IMR-90 (cell line): Measurements from ENCODE around the gene ABCB4. TPM values are rescaled to one million over a fixed set of nuclear protein-coding genes. Genes with fewer than 3 reads are reported as not detected.
A peak's percentile ranks its signal among the peaks of the same experiment; 100 is the strongest.

ENCODE experiments used
- ATAC-seq: fragments of 200-7000 bp; cut with Tn5 transposase; 2 replicates; pipeline ENCODE4 v1.9.1; 2020; ENCODE audit warnings: low read depth, mild to moderate bottlenecking, moderate library complexity
- BruUV-seq: library from RNA; stranded (reverse); fragments of 400-500 nt; replicated peaks from 2 replicates; lab custom pipeline; 2021; lab: Mats Ljungman, UMichigan
- CTCF ChIA-PET: fragments of 300-600 bp; formaldehyde crosslinking; extraction: SDS; loops from one replicate; lab custom pipeline; 2021; ENCODE audit warnings: antibody characterized with exemption; lab: Yijun Ruan, JAX
- POLR2A ChIA-PET: fragments of 300-600 bp; sonication (Branson Sonifier 250); formaldehyde crosslinking; loops from one replicate; lab custom pipeline; 2022; ENCODE audit warnings: antibody characterized with exemption; ENCODE audit not compliant: unreplicated experiment; lab: Charles Lee
- DNase-seq: peaks from one replicate; pipeline ENCODE4 v3.0.0; 2013
- H2AFZ ChIP-seq: replicated peaks from 2 replicates; pipeline ENCODE3; 2013; ENCODE audit warnings: low read length, mild to moderate bottlenecking; ENCODE audit not compliant: poor library complexity
- H2AK5ac ChIP-seq: 2 replicates; pipeline ENCODE4 v1.6.1; 2013; ENCODE audit warnings: low read depth, low read length, inconsistent platforms
- H2AK9ac ChIP-seq: replicated peaks from 2 replicates; pipeline ENCODE3; 2013; ENCODE audit warnings: mild to moderate bottlenecking, low read depth, low read length, moderate library complexity; ENCODE audit not compliant: poor library complexity
- H2BK120ac ChIP-seq: 2 replicates; pipeline ENCODE4 v1.6.1; 2013; ENCODE audit warnings: low read depth, low read length, inconsistent platforms
- H2BK15ac ChIP-seq: 3 replicates; pipeline ENCODE4 v1.6.1; 2013; ENCODE audit warnings: low read depth, low read length, inconsistent platforms
- H2BK20ac ChIP-seq: 2 replicates; pipeline ENCODE4 v1.6.1; 2013; ENCODE audit warnings: low read depth, mild to moderate bottlenecking, inconsistent platforms, low read length, moderate library complexity
- H2BK5ac ChIP-seq: 2 replicates; pipeline ENCODE4 v1.6.1; 2013; ENCODE audit warnings: mild to moderate bottlenecking, low read depth, low read length, inconsistent platforms; ENCODE audit not compliant: poor library complexity, severe bottlenecking
- H3K14ac ChIP-seq: replicated peaks from 2 replicates; pipeline ENCODE4 v1.6.1; 2013; ENCODE audit warnings: low read depth, low read length, inconsistent platforms
- H3K18ac ChIP-seq: 2 replicates; pipeline ENCODE4 v1.6.1; 2013; ENCODE audit warnings: low read depth, low read length, control low read depth
- H3K23ac ChIP-seq: 2 replicates; pipeline ENCODE4 v1.6.1; 2013; ENCODE audit warnings: low read depth, low read length, inconsistent platforms
- H3K27ac ChIP-seq: 2 replicates; pipeline ENCODE4 v1.5.1; 2013; ENCODE audit warnings: mild to moderate bottlenecking, control low read depth, low read length; ENCODE audit not compliant: insufficient read depth
- H3K27me3 ChIP-seq: 2 replicates; pipeline ENCODE4 v1.6.1; 2013; ENCODE audit warnings: low read length; ENCODE audit not compliant: control insufficient read depth, insufficient read depth
- H3K36me3 ChIP-seq: 2 replicates; pipeline ENCODE4 v1.6.1; 2013; ENCODE audit warnings: low read length, mixed read lengths; ENCODE audit not compliant: control insufficient read depth, insufficient read depth
- H3K4ac ChIP-seq: 2 replicates; pipeline ENCODE4 v1.6.1; 2013; ENCODE audit warnings: low read depth, low read length, inconsistent platforms
- H3K4me1 ChIP-seq: 2 replicates; pipeline ENCODE4 v1.6.1; 2013; ENCODE audit warnings: low read length, mixed read lengths; ENCODE audit not compliant: control insufficient read depth, insufficient read depth
- H3K4me2 ChIP-seq: 2 replicates; pipeline ENCODE4 v1.6.1; 2013; ENCODE audit warnings: low read depth, mild to moderate bottlenecking, control low read depth, low read length, moderate library complexity
- H3K4me3 ChIP-seq: 2 replicates; pipeline ENCODE4 v1.5.1; 2013; ENCODE audit warnings: low read depth, mild to moderate bottlenecking, control low read depth, low read length, moderate library complexity; ENCODE audit not compliant: insufficient read depth
- H3K56ac ChIP-seq: 2 replicates; pipeline ENCODE4 v1.6.1; 2013; ENCODE audit warnings: low read length, inconsistent platforms; ENCODE audit not compliant: insufficient read depth; ENCODE audit errors: extremely low read depth
- H3K79me1 ChIP-seq, 2 experiments: 2 replicates each; pipeline ENCODE4 v1.6.1; 2013; ENCODE audit warnings: low read length in 2 of 2, inconsistent platforms in 1 of 2, low read depth in 1 of 2
- H3K9ac ChIP-seq: 2 replicates; pipeline ENCODE4 v1.6.1; 2013; ENCODE audit warnings: low read depth, low read length, control low read depth
- H3K9me1 ChIP-seq: 2 replicates; pipeline ENCODE4 v1.6.1; 2013; ENCODE audit warnings: low read length, inconsistent platforms; ENCODE audit not compliant: insufficient read depth
- H3K9me3 ChIP-seq: 2 replicates; pipeline ENCODE4 v1.6.1; 2013; ENCODE audit warnings: low read length; ENCODE audit not compliant: control insufficient read depth, insufficient read depth
- H4K20me1 ChIP-seq: 2 replicates; pipeline ENCODE4 v1.6.1; 2013; ENCODE audit warnings: low read length, inconsistent platforms; ENCODE audit not compliant: insufficient read depth
- H4K5ac ChIP-seq: 2 replicates; pipeline ENCODE4 v1.6.1; 2013; ENCODE audit warnings: mild to moderate bottlenecking, low read depth, low read length, control low read depth
- H4K8ac ChIP-seq, 2 experiments: 2 replicates each; pipeline ENCODE4 v1.6.1; 2013; ENCODE audit warnings: low read depth in 2 of 2, low read length in 2 of 2, control low read depth in 1 of 2, inconsistent platforms in 1 of 2
- H4K91ac ChIP-seq: 2 replicates; pipeline ENCODE4 v1.6.1; 2013; ENCODE audit warnings: low read depth, low read length, inconsistent platforms; ENCODE audit not compliant: insufficient read depth
- CTCF ChIP-seq: conservative IDR thresholded peaks from 2 replicates; pipeline ENCODE4 v1.5.1; 2012; ENCODE audit warnings: mild to moderate bottlenecking, low read depth, low read length, improper control_type of control experiment
- MXI1 ChIP-seq: IDR thresholded peaks from 2 replicates; pipeline ENCODE4 v1.6.1; 2012; ENCODE audit warnings: low read depth, mild to moderate bottlenecking, low read length, moderate library complexity, borderline replicate concordance
- SMC3 ChIP-seq: fragments of 150-350 bp; IDR thresholded peaks from 2 replicates; pipeline ENCODE4 v1.6.1; 2016; ENCODE audit warnings: low read depth, mild to moderate bottlenecking, antibody characterized with exemption, low read length, moderate library complexity
- WGBS, 2 experiments: methylation state at CpG; one replicate each; pipeline versions ENCODE4 v1.1.5 to v1.1.7; 2013; ENCODE audit warnings: missing lambda C conversion rate in 2 of 2; ENCODE audit not compliant: insufficient read length in 1 of 2; ENCODE audit errors: extremely low coverage in 2 of 2; 5-methylcytosine and 5-hydroxymethylcytosine counted together
- dilution Hi-C: fragments of 300-500 bp; cut with HindIII; formaldehyde crosslinking; loops from one replicate; pipeline ENCODE4 v1.14.3; 2018; ENCODE audit warnings: low sequenced_read_pairs; ENCODE audit not compliant: unreplicated experiment
- in situ Hi-C: fragments of 300-500 bp; cut with MboI; formaldehyde crosslinking; loops from 3 replicates; pipeline ENCODE4 v1.14.3; 2019; ENCODE audit warnings: low sequenced_read_pairs, inconsistent platforms, mixed read lengths
- intact Hi-C: fragments of 100-400 bp; cut with micrococcal nuclease; formaldehyde crosslinking; loops from 2 replicates; pipeline ENCODE4 v1.10.0; 2022
- polyA plus RNA-seq, 3 experiments: library from polyadenylated mRNA; depleted of rRNA; stranded (reverse); fragments of >200 nt; gene quantifications; 2 replicates each; pipeline ENCODE4 v1.2.3, GENCODE V29; 2012; ENCODE audit warnings: low replicate concordance in 1 of 3
- total RNA-seq: library from RNA; depleted of rRNA; stranded (reverse); fragments of >200 nt; gene quantifications from 2 replicates; pipeline ENCODE4 v1.2.3, GENCODE V29; 2012

The ABCB4 gene
- total and polyA plus RNA-seq, 2 of the 4 experiments (the other 2 are of a cell fraction): not detected

- BruUV-seq: no TSS peak
- intact Hi-C loops (no loop called here), in situ Hi-C loops (loop anchor here (25.0 kb wide), 1 partner anchor 474 kb away; no protein-coding TSS in a partner anchor), dilution Hi-C loops (no loop called here)
- H2BK120ac ChIP-seq: 0 out of 2 replicates have a peak overlapping the region, but pooled peaks have one; percentile 21
- no peaks in the 10 kb centered on the region for H3K79me1 ChIP-seq
- H3K4me1 ChIP-seq: peaks cover 13% of the 10 kb centered on the region
- no peak overlapping the region; the same call in 1 of the 2 replicates for H4K5ac ChIP-seq
- no peak overlapping the region for H2AK9ac ChIP-seq
- H2BK5ac ChIP-seq: no peak overlapping the region
- H4K20me1 ChIP-seq: no peaks in the 10 kb centered on the region
- H2AFZ ChIP-seq: no peak overlapping the region
- H2BK20ac ChIP-seq: no peak overlapping the region
- H2BK15ac ChIP-seq: no peak overlapping the region
- no peak overlapping the region for H3K4ac ChIP-seq
- WGBS, 2 experiments: no CpG with 5 or more reads among the region's 1 CpG
- POLR2A ChIA-PET: no interaction called here
- no peaks in the 10 kb centered on the region for H3K36me3 ChIP-seq
- peak; percentile 10 for DNase-seq
- TF ChIP-seq SMC3 (no peak), CTCF (no peak), MXI1 (no peak)
- H3K27ac ChIP-seq: no peak overlapping the region
- H3K9me1 ChIP-seq: peaks cover 6% of the 10 kb centered on the region; the same call in 1 of the 2 replicates
- ATAC-seq: no peak
- no peak overlapping the region for H3K4me3 ChIP-seq
- no peak overlapping the region for H3K56ac ChIP-seq
- no peak overlapping the region for H3K9ac ChIP-seq
- no peaks in the 10 kb centered on the region for H3K27me3 ChIP-seq
- no peak overlapping the region; the same call in 1 of the 2 replicates for H4K91ac ChIP-seq
- H3K14ac ChIP-seq: no peak overlapping the region
- H2AK5ac ChIP-seq: no peak overlapping the region
- H3K9me3 ChIP-seq: no peaks in the 10 kb centered on the region
- H3K4me2 ChIP-seq: no peak overlapping the region
- CTCF ChIA-PET: no interaction called here
- no peak overlapping the region for H3K23ac ChIP-seq
- no peak overlapping the region; a peak in 1 of 4 replicates for H4K8ac ChIP-seq
- H3K18ac ChIP-seq: peak overlapping the region; percentile 48; the same call in 1 of the 2 replicates
Observed at GRCh38 chr7:87411186-87411585, 64.3 kb downstream of the ABCB4 start.
